ENCODE results near the gene MACROD1.

DNA sequence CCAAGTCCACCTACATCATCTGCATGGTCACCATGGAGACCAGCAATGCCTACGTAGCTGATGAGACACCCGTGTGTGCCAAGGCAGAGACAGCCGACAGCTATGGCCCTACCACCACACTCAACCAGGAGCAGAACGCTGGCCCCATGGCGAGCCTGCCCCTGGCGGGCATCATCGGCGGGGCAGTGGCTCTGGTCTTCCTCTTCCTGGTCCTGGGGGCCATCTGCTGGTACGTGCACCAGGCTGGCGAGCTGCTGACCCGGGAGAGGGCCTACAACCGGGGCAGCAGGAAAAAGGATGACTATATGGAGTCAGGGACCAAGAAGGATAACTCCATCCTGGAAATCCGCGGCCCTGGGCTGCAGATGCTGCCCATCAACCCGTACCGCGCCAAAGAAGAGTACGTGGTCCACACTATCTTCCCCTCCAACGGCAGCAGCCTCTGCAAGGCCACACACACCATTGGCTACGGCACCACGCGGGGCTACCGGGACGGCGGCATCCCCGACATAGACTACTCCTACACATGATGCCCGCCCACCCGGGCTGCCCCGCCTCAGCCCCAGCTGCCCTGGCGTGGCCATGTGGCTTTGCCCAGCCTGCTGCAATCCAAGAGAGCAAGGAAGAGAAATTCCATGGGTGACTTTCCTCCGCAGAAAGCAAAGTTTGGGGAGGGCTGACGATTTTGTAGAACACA, 48.0 kb downstream of the MACROD1 start:
- no peak for TF ChIP-seq POLR2A (IDR thresholded peaks at IDR 0.05; ENCODE audit: low read depth)
- no peak for TF ChIP-seq EP300 (IDR thresholded peaks at IDR 0.05)
- TF ChIP-seq CTCF (IDR thresholded peaks at IDR 0.05) = no peak
- no peak for TF ChIP-seq POLR2AphosphoS5 (IDR thresholded peaks at IDR 0.05)

All from esophagus muscularis mucosa (tissue), 4 donors.